GM18867 (cell line): ENCODE results near the gene LRRIQ1.

Experiments used
- ATAC-seq: cut with Tn5 transposase; IDR thresholded peaks from one replicate; pipeline ENCODE4 v1.9.1; 2021; ENCODE audit warnings: mild to moderate bottlenecking, moderate library complexity; ENCODE audit not compliant: unreplicated experiment

LRRIQ1 gene

DNA sequence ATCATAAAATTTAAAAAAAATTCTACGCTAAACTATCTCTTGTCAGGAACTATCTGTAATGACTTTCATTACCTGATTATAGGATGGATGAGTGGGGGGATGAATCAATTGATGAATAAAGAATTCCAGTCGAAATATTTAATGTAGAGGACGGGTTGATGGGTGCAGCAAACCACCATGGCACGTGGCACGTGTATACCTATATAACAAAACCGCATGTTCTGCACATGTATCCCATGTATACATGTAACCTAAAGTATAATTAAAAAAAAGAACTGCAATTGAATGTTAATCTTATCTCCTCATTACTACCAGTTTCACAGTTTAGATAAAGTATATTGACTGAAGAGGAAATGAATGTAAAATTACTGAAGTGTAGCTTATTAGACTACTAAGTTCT, 23.4 kb downstream of the LRRIQ1 start:
- ATAC-seq, result no peak

DNA sequence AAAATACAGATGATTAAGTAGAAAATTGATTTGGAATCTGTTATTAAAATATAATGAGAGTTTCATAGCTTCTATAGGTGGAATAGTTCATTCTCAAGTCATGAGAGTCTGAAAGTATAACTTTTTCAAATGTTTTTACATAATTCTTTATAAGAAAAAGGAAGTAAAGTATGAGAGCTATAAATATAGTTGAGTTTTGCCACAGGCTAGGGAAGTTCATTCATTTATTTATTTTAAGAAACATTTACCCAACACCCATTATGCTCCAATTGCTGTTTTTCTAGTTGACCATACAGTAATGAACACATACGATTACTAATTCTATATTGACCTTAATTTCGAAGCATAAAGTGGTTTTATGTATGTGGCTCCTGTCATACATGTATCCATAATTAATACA, 24.8 kb downstream of the LRRIQ1 start:
- ATAC-seq, result no peak

DNA sequence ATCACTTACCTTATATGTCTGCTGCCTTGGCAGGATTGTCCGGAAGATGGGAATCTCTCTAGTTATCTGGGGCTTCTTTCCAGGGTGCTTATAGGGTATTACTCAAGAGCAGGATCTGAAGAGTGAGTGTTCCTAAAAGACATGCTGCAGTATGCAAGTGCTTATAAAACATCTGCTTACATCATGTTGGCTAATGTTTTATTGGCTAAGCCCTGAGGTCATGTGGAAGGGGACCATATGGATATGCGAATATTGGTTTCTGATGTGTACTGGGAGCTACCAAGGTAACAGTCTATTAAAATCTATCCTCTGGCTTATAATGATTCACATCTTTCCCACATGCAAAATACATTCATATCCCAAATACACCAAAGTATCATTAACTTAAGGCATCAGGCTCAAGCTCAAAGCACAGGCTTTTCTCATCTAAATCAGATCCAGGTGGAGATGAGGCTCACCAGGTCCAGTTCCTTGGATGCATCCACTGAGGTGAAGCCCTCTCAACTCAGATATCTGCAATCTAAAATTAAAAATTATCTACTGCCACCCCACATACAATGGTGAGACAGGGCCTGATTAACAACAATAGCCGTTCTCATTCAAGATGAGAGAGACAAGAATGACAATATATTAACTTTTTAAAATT, 29.8 kb downstream of the LRRIQ1 start:
- ATAC-seq, result no peak

DNA sequence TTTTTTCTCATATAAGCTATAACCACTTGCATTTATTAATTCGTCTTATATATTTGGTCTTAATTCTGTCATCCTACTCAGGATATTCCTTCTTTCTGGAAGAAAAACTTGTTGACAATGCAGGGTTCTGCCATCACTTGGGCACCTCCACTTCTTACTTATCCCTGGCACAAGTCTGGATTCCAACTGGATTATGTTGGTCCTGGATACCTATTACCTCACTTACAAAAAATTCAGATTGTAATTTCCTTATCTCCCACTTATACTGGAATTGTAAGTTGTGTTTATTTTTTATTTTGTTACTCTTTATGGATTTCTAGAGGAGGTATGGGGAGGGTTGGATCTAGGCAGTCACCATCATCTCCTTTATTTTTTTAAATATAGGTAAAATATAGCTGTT, 36.7 kb downstream of the LRRIQ1 start:
- no peak for ATAC-seq

DNA sequence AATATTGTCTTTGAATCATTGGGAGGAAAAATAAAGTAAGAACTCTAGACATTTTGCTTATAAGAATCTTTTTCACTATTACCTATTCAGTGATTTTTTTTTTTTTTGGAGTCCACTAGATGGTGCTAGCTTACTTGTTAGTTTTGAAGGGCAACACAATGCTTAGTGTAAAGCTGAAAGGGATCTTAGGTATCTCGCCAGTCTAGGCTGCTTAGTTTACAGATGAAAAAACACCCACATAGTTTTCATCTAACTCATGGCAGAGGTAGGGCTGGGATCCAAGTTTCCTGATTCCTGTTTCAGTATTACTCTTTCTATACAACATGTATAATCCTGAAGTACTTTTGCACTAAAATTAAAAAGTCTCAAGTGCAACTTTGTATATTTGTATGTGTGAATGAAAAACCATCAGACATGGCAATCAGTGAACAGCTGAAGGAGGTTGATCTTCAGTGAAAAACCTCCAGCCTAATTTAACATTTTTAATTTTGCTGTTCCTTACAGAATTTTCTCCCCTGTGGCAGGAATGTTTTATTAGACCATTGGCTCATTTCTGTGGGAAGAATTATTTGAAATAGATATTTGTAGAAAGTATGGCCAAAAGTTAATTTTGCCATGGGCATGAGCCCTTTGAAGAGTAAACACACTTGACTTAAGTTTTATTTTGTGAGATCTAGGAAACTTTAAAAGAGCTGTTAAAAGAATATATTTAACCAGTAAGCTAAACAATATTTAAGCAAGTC, 40.7 kb downstream of the LRRIQ1 start:
- peak; percentile 82 for ATAC-seq

DNA sequence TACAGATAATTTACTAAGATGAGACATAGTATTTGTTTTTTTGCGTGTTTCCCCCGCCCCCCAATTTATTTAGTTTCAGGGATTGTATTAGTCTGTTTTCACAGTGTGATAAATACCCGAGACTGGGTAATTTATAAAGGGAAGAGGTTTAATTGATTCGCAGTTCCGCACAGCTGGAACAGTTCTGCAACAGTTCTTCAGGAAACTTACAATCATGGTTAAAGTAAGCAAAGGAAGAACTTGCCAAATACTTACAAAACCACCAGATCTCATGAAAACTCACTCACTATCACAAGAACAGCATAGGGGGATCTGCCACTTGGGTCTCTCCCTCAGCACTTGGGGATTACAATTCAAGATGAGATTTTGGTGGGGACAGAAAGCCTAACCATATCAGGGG, 48.9 kb downstream of the LRRIQ1 start:
- no peak for ATAC-seq

DNA sequence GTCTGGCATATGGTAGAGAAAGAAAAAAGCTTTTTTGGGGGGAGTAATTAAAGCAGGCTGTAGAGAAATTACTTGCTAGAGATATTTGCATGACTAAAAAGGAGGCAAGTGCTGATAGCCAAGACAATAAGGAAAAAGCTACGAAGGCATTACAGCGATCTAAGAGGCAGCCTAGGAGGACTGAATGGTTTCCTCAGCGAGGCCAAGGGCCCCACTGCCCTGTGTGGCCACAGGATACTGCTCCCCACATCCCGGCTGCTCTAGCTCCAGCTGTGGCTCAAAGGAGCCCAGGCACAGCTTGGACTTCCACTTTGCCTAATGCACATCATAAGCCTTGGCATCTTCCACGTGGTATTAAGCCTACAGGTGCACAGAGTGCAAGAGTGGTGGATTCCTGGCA, 53.6 kb downstream of the LRRIQ1 start:
- no peak for ATAC-seq

DNA sequence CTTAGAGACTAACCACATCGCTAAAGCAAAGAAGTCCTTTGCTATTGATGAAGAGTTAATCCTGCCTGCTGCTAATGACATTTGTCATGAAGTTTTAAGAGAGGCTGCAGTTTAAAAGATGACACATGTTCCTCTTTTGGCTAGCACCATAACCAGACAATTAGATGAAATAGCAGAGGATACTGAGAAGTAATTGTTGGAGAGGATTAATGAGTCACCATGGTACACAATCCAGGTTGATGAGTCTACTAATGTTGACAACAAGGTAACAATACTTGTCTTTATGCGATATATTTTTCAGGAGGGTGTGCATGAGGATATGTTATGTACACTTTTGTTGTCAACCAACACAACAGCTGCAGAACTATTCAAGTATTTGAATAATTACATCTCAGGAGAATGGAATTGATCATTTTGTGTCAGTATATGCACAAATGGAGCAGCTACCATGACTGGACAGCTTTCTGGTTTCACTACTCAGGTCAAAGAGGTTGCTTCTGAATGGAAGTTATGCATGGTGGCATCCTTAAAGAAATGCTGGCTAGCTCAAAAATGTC, 56.7 kb downstream of the LRRIQ1 start:
- ATAC-seq, result no peak

DNA sequence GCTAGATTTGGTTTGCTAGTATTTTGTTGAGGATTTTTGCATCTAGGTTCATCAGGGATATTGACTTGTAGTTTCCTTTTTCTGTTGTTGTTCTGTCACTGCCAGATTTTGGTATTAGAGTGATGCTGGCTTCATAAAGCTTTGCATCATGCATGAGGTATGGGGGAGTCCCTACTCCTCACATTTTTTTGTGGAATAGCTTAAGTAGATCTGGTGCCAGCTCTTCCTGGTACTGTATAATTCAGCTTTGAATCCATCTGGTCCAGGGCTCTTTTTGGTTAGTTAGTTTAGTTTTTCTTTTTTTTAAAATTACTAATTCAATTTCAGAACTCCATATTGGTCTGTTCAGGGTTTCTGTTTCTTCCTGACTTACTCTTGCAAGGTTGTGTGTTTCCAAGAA, 59.4 kb downstream of the LRRIQ1 start:
- ATAC-seq, result no peak

DNA sequence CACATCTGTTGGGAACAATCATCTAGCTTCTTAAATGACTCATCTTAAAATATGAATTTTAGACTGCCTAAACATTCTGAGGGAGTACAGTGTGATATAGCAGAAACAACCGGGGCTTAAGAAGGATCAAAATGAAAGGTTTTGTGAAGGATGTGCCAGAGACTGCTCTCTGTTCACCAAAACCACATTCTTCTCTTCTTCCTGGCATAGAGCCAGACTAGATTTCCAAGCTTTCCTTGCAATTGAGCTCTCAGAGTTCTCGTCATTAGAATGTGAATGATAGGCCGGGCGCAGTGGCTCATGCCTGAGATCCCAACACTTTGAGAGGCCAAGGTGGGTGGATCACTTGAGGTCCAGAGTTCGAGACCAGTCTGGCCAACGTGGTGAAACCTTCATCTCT, 94.5 kb downstream of the LRRIQ1 start:
- no peak for ATAC-seq

DNA sequence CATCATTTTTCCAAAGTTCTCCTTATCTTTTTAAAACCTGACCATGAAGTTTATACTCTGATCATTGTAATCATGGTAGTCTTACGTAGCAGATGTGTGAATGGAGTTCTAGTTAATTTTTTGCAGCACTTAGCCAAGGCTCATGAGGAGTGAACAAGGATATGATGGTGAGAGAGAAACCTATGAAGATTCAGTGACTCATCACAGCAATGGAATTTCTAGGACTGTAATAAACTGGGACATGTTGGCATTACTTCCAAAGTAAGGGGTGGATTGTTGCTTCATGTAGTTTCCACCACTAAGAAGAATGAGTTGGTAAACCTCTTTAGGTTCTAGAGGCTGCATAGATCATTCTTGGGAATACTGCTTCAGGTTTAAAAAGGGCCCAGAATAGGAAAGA, 102.7 kb downstream of the LRRIQ1 start:
- ATAC-seq, result no peak

DNA sequence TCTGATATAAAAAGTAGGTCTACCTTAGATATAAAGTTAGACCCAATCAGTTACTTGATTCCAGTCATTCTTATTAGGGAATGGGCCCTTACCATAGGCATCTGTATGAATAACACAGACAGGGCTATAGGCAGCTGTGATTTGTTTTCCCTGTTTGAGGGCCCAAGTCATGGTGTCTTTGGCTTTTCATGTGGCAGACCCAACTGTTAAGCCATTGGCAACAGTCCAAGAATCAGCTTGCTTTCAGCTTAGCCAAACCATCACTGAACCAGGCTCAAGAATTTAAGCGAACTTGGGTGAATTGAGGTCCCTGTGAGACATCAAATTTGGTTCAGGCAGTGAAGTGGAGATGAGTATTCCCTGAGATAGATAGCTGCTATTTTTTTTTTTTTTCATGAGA, 111.2 kb downstream of the LRRIQ1 start:
- no peak for ATAC-seq

DNA sequence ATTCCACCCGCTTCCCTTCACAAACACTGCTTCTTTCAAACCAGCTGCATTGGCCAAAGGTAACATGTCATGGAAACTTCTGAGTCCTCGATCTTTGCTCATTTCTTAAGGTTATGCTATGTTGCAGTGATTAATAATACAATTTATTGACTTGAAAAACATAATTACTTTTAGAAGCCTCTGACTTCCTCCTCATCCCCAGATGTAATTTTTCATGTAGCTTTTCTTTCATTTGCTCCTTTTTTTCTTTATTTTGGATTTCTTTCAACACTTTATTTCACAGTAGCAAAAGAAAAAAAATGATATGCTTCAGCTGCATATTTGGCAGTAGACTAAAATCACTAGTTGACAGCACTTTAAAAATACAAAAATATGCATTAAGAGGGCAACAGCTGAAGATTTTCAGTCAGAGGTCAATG, 116.2 kb downstream of the LRRIQ1 start:
- ATAC-seq, result no peak

DNA sequence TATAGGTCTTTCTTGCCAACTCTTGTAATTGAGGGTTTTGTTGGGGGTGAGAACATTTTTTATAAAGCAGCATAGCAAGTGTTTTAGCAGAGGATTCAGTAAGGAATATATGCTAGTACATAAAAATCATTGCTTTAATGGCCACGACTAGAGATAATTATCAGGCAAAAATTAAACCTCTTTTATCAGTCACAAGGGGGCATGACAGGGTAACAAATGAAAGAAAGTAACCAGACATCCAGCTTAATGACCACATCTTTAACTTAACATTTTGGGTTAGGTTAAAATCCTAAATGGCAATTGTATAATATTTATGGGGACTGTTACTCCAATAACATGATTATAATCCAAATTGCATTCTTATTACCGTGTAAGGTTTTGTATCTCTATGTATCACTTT, 119.6 kb downstream of the LRRIQ1 start:
- no peak for ATAC-seq

DNA sequence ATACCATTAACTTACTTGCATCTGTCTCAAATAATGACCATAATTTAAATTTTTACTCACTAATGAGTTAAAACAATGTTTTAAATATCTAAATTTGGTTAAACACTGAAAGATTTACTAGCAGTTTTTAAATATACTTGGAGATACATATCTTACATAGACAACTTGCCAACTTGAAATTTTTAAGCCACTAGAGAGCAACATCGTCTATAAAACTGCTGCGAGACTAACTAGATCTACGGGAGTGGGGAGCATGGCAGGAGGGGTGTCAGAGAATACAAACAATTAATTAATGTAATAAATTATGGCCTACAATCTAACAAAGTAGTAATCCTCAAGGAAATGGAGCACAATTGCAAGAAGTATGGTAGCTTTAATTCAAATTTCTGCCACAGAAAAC, 120.4 kb downstream of the LRRIQ1 start:
- ATAC-seq, result no peak

DNA sequence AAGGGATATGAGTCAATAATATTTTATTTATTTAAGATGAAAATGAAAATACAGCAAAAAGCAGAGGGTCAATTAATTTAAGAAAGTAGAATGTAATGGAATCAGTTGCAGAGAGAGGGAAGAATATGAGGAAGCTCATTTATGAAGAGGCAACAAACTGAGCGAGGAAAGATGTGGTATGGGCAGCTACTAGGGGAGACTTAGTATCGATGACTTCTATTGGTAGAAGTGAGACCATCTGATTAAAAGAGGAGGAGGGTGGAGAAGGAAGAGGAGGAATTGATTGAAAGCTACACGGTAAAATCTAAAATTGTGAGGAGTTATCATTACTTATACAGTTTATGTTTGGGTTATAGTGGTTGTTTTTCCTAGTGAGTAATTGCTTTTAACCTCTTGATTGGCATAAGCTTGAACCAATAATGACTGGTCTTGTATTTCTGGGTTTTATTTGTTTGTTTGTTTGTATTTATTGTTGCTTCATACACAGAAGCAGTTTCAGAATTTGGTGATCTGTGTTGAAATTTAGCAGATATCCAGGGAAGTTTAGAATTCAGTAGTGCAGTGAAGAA, 121.0 kb downstream of the LRRIQ1 start:
- ATAC-seq, result no peak

DNA sequence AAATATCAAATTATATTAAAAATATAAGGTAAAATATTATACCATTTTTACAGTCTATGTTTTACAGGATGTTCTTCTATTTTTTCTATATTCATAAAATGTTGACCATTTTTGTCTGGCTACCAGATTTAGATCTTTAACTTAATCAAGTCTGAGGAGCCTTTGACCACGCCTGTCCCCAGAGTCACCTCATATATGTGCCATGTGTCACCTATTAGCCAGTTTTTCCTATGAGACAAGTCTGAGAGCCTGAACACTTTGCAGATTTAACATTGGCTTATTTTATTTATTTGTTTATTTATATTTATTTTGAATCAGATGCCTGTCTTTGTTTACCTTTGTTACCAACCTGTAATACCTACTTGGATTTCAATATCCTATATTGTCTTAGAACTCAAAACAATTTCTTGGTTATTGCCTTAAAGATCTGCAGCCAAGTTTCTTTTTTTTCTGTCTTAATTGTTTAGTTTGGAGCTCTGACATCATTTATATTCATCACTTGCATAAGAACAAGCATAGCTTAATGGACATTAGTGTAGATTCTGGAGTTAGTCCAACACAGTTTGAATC, 127.7 kb downstream of the LRRIQ1 start:
- no peak for ATAC-seq

DNA sequence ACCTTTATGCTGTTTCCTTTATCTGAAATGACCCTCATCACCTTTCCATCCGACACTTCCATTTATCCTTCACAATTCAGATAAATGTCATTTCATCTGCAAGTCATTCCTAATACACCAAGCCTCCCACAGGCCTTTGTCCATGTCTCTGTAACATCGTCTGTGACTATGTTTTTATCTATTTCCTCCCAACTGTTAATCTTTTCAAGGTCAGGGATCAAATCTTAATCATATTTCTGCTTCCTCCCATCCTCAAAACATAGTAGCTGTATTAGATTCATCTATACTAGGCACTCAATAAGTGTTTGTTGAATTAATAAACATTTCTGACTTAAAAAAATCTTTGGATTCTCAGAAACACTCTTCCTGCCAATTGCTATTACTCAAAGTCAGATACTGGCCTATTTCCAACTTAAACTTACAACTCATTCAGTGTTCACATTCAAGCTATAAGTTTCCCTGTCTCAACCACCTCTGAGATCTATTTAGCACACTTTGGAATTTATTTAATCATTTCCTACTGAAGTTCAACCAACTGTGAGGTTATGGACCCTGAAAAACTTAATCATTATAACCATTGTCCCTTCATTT, 143.6 kb downstream of the LRRIQ1 start:
- ATAC-seq, result no peak

DNA sequence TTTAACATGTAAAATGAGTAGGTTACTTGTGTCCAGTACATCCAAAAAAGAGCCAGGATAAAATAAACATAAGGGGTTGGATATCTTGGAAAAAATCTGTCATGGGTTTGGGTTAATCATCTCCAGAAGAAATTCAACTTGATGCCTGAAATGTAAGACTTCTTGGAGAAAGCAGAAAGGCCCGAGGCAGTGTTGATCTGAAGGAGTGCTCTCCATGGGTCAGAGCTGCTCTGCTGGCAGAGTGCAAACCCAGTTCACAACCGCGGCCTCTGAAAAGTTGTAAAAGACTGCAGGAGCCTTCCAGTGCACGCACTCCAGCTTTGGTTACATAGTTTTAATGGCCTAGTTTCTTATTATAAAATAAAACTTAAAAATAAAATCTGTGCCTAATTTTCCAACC, 146.5 kb downstream of the LRRIQ1 start:
- no peak for ATAC-seq

DNA sequence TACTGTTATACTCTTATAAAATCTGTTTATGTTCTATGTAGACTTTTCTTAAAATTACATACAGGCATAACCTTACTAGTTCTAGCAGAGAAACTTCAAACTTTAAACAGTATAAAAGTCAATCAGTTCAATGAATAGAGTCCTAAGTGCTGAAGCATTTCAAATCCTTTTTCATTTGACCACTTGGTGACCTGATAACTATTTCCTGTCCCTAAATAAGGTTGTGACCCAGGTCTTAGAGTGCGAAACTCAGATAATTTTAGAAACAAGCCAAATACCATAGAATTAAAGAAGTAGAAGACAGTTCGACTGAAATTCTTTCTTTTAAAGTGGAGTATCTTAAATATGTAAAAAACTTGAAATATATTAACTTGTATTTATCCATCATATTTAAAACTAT, 147.7 kb downstream of the LRRIQ1 start:
- ATAC-seq, result no peak

DNA sequence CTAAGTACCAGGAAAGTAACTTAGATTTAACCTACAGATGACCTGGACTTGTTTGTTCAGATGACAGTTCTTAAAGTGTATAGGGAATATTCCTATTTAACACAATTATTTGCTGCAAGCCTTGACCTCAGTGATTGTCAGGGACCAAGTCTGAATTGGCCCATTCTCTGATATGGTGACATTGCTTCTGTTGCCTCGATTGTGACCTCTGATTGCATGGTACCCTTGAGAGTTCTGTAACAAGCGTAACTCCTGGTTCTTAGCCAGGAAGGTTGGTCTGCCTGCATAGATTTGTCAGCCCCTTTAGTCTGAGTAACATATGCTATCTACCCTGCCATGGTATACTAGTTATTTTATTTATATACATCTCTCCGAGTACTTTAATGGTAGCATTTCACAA, 150.1 kb downstream of the LRRIQ1 start:
- no peak for ATAC-seq
